Measurements from ENCODE around the gene PRSS57.
"Not testable (repeated sequence)": the region's sequence is repeated elsewhere in the genome, so short reads cannot be mapped to it uniquely, and the experiment has no call there.

Gene PRSS57

GRCh38 chr19:695352-695949 lies at the start of gene PRSS57:
TSS of gene PRSS57 (minus strand) at chr19:695452. CDS start at chr19:695430, 22 bp downstream.
- no peak for DNase-seq

- DNase-seq = peak in 4 of 56 donors; percentile 12 to 30 (median 24)
Measured at GRCh38 chr19:743168-743687, 48.0 kb upstream of the PRSS57 start.

DNA sequence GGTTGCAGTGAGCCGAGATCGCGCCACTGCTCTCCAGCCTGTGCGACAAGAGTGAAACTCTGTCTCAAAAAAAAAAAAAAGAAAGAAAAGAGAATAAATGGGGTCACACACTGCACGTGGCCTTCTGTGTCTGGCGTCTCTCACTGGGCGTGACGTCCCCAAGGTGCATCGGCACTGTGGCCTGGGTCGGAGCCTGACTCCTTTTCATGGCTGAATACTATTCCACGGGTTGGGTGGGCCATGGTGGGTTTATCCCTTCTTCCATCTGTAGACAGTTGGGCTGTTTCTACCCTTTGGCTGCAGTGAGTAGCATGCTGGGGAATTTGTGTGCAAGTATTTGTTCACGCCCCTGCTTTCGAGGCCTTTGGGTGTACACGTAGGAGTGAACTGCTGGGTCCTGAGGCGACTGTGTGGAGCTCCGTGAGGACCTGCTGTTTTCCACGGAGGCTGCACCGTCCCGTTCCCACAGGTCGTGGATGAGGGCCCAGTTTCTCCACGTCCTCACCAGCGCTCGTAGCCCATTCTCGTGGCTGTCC lies 47.4 kb upstream of the PRSS57 start:
- DNase-seq = no peak

DNA sequence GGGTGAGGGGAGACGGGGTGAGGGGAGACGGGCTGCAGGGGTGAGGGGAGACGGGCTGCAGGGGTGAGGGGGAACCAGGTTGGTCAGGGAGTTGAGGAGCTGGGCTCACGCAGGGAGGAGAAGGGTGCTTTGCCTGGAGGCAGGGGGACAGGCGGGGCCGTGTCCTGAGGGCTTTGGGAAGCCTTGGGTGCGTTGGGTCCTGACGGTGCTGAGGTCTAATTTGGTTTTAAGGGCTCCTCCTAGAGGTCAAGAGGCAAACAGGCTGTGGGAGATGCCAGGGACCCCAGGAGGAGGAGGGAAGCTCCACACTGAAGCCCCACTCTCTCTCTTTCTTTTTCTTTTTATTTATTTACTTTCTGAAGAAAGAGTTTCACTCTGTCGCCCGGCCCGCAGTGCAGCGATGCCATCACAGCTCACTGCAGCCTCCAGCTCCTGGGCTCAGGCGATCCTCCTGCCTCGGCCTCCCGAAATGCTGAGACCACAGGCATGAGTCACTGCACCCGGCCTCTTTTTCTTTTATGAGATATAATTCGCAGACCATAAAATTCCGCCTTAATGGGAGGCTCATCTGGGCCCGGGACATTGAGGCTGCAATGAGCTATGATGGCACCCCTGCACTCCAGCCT lies 46.4 kb upstream of the PRSS57 start:
- DNase-seq = no peak

DNA sequence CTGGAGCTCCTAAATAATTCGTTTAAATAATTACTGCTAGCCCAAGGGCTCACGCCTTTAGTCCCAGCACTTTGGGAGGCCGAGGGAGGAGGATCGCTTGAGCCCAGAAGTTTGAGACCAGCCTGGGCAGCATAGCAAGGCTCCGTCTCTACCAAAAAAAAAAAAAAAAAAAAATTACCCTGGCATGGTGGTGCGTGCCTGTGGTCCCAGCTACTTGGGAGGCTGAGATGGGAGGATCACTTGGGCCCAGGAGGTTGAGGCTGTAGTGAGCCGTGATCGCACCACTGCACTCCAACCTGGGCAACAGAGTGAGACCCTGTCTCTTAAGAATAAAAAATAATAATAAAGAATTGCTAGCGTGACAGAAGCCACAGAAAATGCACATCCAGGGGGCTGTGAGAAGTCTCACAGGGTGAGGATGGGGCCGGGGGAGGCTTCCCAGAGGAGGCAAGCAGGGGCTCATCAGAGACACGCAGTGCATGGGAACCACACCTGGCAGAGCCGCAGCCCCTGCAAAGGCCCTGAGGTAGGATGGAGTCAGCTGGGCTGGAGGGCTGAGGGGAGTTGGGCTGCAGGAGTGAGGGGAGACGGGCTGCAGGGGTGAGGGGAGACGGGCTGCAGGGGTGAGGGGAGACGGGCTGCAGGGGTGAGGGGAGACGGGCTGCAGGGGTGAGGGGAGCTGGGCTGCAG lies 45.7 kb upstream of the PRSS57 start:
- not testable (repeated sequence) for DNase-seq

- DNase-seq = no peak
Measured at GRCh38 chr19:739998-740715, 44.9 kb upstream of the PRSS57 start.

- DNase-seq = no peak
Measured at GRCh38 chr19:738509-739128, 43.4 kb upstream of the PRSS57 start.

GRCh38 chr19:737591-738093 lies 42.4 kb upstream of the PRSS57 start:
- DNase-seq = peak in 11 of 56 donors; percentile 6 to 53 (median 29)

DNA sequence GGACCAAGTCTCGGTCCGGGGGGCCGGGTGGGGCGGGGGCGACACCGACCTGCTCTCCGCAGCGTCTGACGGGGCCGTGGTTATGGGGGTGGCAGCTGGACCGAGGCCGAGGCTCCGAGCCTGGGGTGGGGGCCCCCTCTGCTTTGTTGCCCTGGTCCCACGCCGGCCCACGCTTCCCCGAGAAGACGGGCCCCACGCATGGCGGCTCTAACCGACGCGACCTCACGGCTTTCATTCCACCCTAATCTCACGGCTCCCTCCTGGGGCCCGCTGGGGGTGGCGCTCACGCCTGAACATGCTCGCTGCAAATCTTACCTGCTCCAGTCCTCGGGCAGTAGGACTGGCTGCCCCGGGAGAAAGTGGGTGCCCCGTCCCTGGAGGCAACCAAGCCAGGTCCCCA lies 40.9 kb upstream of the PRSS57 start:
- DNase-seq = no peak

DNA sequence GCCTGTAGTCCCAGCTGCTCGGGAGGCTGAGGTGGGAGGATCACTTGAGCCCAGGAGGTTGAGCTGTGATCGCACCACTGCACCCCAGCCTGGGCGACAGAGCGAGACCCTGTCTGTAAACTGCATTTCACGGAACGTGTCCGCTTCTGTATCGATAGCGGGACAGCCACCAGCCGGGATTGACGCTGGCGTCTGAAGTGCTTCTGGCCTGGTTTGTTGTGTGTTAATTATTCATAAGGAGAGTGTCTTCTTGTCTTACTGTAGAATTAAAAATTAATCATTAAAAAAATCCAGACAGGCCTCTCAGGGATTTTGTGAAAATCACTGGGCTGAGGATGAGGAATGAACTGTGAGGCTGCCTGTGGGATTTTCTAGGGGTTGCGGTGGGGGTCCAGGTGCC lies 39.5 kb upstream of the PRSS57 start:
- no peak for DNase-seq

GRCh38 chr19:732148-733069 lies 37.2 kb upstream of the PRSS57 start:
- DNase-seq = no peak

GRCh38 chr19:731000-731399 lies 35.7 kb upstream of the PRSS57 start:
- DNase-seq = no peak

DNA sequence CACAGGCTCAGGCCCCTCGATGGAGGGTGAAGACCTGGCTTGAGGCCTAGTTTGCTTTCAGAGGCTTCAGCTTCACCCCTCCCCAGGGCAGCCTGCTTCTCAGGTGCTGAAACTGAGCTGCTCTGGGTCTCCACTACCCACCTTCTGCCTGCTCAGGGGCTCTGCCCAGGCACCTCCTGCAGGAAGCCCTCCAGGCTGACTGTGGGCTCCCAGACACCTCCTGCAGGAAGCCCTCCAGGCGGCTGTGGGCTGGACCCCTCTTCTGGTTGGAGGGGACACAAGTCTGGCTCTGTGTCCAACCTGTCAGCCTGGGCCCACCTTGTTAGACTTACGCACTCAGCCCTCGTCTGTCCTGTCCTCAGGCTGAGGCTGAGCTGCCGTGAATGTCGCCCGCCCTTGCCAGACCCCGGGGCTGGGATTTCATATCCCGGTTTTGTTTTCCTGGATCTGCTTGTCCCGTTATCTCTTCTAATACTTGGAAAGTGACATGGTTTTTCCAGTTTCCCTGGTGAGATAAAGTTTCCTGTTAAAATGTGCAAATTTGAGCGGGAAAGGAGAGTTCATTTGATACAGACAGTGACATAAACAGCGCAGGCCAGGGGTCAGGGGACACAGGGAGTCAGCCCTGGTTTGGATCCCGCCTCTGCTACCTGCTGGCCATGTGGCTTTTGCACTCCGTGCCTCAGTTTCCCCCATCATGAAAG lies 34.9 kb upstream of the PRSS57 start:
- DNase-seq = no peak

- not testable (repeated sequence) for DNase-seq
Measured at GRCh38 chr19:729564-729963, 34.3 kb upstream of the PRSS57 start.

DNA sequence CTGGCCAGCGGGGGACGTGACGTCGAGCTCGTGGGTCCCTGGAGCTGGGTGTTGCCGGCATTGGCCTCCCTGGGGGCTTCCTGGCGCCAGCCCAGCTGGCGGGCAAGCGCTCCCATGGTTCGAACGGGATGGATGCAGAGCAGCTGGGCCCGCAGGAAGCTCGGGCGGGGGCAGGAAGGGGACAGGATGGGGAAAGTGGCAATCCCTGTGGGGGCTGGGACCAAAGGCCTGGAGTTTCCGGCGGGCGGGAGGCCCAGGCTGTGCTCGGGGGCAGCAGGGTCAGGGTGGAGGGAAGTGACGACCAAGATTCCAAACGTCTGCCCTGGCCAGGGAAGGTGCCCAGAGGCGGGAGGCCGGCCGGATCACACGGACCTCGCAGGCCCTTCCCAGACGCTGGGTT lies 32.8 kb upstream of the PRSS57 start:
- no peak for DNase-seq

GRCh38 chr19:726993-727956 lies 32.0 kb upstream of the PRSS57 start:
- no peak for DNase-seq

DNA sequence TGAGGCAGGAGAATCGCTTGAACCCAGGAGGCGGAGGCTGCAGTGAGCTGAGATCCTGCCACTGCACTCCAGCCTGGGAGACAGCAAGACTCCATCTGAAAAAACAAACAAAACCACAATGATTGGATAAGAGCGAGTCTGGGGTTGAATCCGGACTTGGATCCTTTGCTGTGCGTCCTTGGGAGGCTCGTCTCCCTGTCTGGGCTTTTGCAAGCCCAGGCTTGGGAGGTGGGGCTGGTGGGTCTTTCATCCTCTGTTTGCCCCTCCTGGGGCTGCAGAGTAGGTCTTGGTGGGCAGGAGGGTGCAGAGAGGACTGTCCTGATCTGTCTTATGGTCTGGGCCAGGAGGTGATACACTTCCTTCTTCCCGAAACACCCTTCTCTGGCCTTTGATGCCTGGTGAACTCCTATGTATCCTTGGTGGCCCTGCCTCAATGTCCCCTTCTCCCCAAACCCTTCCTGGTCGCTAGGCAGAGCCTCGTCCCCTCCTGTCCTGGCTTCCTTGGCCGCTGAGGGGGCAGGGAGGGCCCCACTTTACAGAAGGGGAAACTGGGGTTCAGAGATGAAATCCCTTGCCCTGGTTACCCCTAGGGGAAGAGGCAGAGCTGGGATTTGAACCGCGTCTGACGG lies 30.3 kb upstream of the PRSS57 start:
- no peak for DNase-seq
